GM23338 (cell line): Measurements from ENCODE around the gene IL12B. TPM values are rescaled to one million over a fixed set of nuclear protein-coding genes. Genes with fewer than 3 reads are reported as not detected.

ENCODE experiments used
- ATAC-seq: fragments of 200-7000 bp; cut with Tn5 transposase; 3 replicates; pipeline ENCODE4 v1.9.1; 2020
- DNase-seq: peaks from one replicate; pipeline ENCODE4 v3.0.0-alpha.2; 2015; ENCODE audit warnings: low spot score
- H2AFZ ChIP-seq: fragments of 200-600 bp; sonication (generic); 2 replicates; pipeline ENCODE4 v1.8.0; 2016; ENCODE audit warnings: antibody characterized with exemption, mild to moderate bottlenecking, moderate library complexity
- H3F3A ChIP-seq: fragments of 200-600 bp; sonication (generic); replicated peaks from 2 replicates; pipeline ENCODE4 v1.8.0; 2017; ENCODE audit warnings: antibody characterized with exemption, mixed run types, low read depth
- H3K27ac ChIP-seq: fragments of 200-600 bp; sonication (generic); 2 replicates; pipeline ENCODE4 v1.6.1; 2016; ENCODE audit warnings: low read depth
- H3K27me3 ChIP-seq: fragments of 200-600 bp; sonication (generic); 2 replicates; pipeline ENCODE4 v1.8.0; 2016; ENCODE audit warnings: mild to moderate bottlenecking, mixed run types, moderate library complexity; ENCODE audit not compliant: insufficient read depth
- H3K36me3 ChIP-seq: fragments of 200-600 bp; sonication (generic); 2 replicates; pipeline ENCODE4 v1.8.0; 2016; ENCODE audit warnings: mild to moderate bottlenecking; ENCODE audit not compliant: insufficient read depth
- H3K4me1 ChIP-seq: fragments of 200-600 bp; sonication (generic); 2 replicates; pipeline ENCODE4 v1.8.0; 2016; ENCODE audit warnings: mild to moderate bottlenecking, moderate library complexity; ENCODE audit not compliant: insufficient read depth
- H3K4me2 ChIP-seq: fragments of 200-600 bp; sonication (generic); 2 replicates; pipeline ENCODE4 v1.7.1; 2017; ENCODE audit warnings: mixed run types
- H3K4me3 ChIP-seq: fragments of 200-600 bp; sonication (generic); 2 replicates; pipeline ENCODE4 v1.6.1; 2016; ENCODE audit warnings: mixed run types
- H3K79me2 ChIP-seq: fragments of 200-600 bp; sonication (generic); replicated peaks from 2 replicates; pipeline ENCODE4 v1.8.0; 2017; ENCODE audit warnings: mild to moderate bottlenecking; ENCODE audit not compliant: insufficient read depth
- H3K9me2 ChIP-seq: fragments of 200-600 bp; sonication (generic); 2 replicates; pipeline ENCODE4 v1.8.0; 2017; ENCODE audit not compliant: insufficient read depth
- H4K20me1 ChIP-seq: fragments of 200-600 bp; sonication (generic); replicated peaks from 2 replicates; pipeline ENCODE4 v1.8.0; 2017; ENCODE audit warnings: mild to moderate bottlenecking; ENCODE audit not compliant: insufficient read depth
- H3K27ac Mint-ChIP-seq: 2 replicates; pipeline ENCODE4 v1.8.0; 2020; ENCODE audit warnings: inconsistent platforms, mild to moderate bottlenecking, moderate library complexity, mixed read lengths
- H3K27me3 Mint-ChIP-seq: 3 replicates; pipeline ENCODE4 v1.8.0; 2022; ENCODE audit warnings: low read depth, mild to moderate bottlenecking, moderate library complexity, mixed read lengths, inconsistent platforms; ENCODE audit not compliant: insufficient read depth, poor library complexity
- H3K36me3 Mint-ChIP-seq: 3 replicates; pipeline ENCODE4 v1.8.0; 2021; ENCODE audit warnings: low read depth, mild to moderate bottlenecking, inconsistent platforms, moderate library complexity, mixed read lengths
- H3K4me1 Mint-ChIP-seq: 3 replicates; pipeline ENCODE4 v1.8.0; 2020; ENCODE audit warnings: mild to moderate bottlenecking, inconsistent platforms, mixed read lengths
- H3K4me3 Mint-ChIP-seq: 3 replicates; pipeline ENCODE4 v1.8.0; 2021; ENCODE audit warnings: moderate library complexity, mild to moderate bottlenecking, inconsistent platforms, mixed read lengths
- H3K9me3 Mint-ChIP-seq: 3 replicates; pipeline ENCODE4 v1.8.0; 2020; ENCODE audit warnings: moderate library complexity, mild to moderate bottlenecking, inconsistent platforms, mixed read lengths
- CREB1 ChIP-seq: fragments of 250-450 bp; sonication (Bioruptor Pico); IDR thresholded peaks from 2 replicates; pipeline ENCODE4 v1.5.0; 2020; ENCODE audit warnings: low read depth, mild to moderate bottlenecking, moderate library complexity
- EZH2 ChIP-seq: fragments of 200-600 bp; sonication (generic); IDR thresholded peaks from one replicate; pipeline ENCODE4 v1.8.0; 2017; ENCODE audit warnings: antibody characterized with exemption, mild to moderate bottlenecking, low read depth; ENCODE audit not compliant: unreplicated experiment
- EZH2phosphoT487 ChIP-seq: fragments of 200-600 bp; sonication (generic); IDR thresholded peaks from one replicate; pipeline ENCODE4 v1.8.1; 2018; ENCODE audit warnings: antibody characterized with exemption; ENCODE audit not compliant: unreplicated experiment
- JUNB ChIP-seq: IDR thresholded peaks from one replicate; pipeline ENCODE4 v1.6.1; 2016; ENCODE audit warnings: antibody characterized with exemption; ENCODE audit not compliant: unreplicated experiment
- NANOG ChIP-seq: IDR thresholded peaks from 2 replicates; pipeline ENCODE4 v1.6.1; 2016; ENCODE audit warnings: antibody characterized with exemption, borderline replicate concordance
- POLR2AphosphoS5 ChIP-seq: IDR thresholded peaks from 2 replicates; pipeline ENCODE4 v1.6.1; 2016; ENCODE audit warnings: antibody characterized with exemption, low read depth
- STAT1 ChIP-seq: IDR thresholded peaks from one replicate; pipeline ENCODE4 v1.6.1; 2016; ENCODE audit warnings: antibody characterized with exemption; ENCODE audit not compliant: unreplicated experiment
- ZNF114 ChIP-seq: fragments of 250-450 bp; sonication (Bioruptor Pico); IDR thresholded peaks from 2 replicates; pipeline ENCODE4 v1.5.0; 2020; ENCODE audit warnings: mild to moderate bottlenecking, moderate library complexity
- ZNF331 ChIP-seq: fragments of 250-450 bp; sonication (Bioruptor Pico); IDR thresholded peaks from 2 replicates; pipeline ENCODE4 v1.5.0; 2020; ENCODE audit warnings: low read depth, mild to moderate bottlenecking, moderate library complexity
- ZNF462 ChIP-seq: fragments of 250-450 bp; sonication (Bioruptor Pico); IDR thresholded peaks from 2 replicates; pipeline ENCODE4 v1.5.0; 2020; ENCODE audit warnings: mild to moderate bottlenecking, moderate library complexity
- polyA plus RNA-seq: library from polyadenylated mRNA; unstranded; fragments of >200 nt; fragmentation: Nextera tagmentation; extraction: Ambion mirVana; gene quantifications from 2 replicates; pipeline ENCODE4 v1.2.1, GENCODE V29; 2016
- total RNA-seq: library from RNA; depleted of rRNA; stranded (reverse); fragments of >200 nt; shearing (Covaris generic); gene quantifications from 2 replicates; pipeline ENCODE4 v1.2.3, GENCODE V29; 2014
- TF ChIP-seq, protein P1 (sequence below): IDR thresholded peaks from 2 replicates; pipeline ENCODE4 v1.6.1; 2016; ENCODE audit warnings: antibody characterized with exemption
- TF ChIP-seq, protein P2 (sequence below): IDR thresholded peaks from one replicate; pipeline ENCODE4 v1.6.1; 2018; ENCODE audit warnings: antibody characterized with exemption; ENCODE audit not compliant: unreplicated experiment
- TF ChIP-seq, protein P3 (sequence below), 2 experiments: fragments of 200-600 bp in 1 of 2; sonication (generic) in 1 of 2; conservative IDR thresholded peaks; 2 replicates each; pipeline versions ENCODE4 v1.5.1 to v1.6.1; 2016 to 2017; ENCODE audit warnings: antibody characterized with exemption in 2 of 2, low read depth in 2 of 2, mild to moderate bottlenecking in 2 of 2, moderate library complexity in 1 of 2

Gene IL12B
- total and polyA plus RNA-seq, 2 experiments from 2014 or later = not detected

- Mint-ChIP-seq H3K27me3 (peaks cover 2% of the 10 kb centered on the region), H3K4me3 (no peak overlapping the region), H3K4me1 (no peaks in the 10 kb centered on the region), H3K36me3 (no peaks in the 10 kb centered on the region), H3K9me3 (no peaks in the 10 kb centered on the region), H3K27ac (no peak overlapping the region)
- H3K36me3 ChIP-seq = no peaks in the 10 kb centered on the region
- peaks cover 2% of the 10 kb centered on the region; the same call in 1 of the 2 replicates for H3K9me2 ChIP-seq
- ATAC-seq = no peak
- H3K27ac ChIP-seq = no peak overlapping the region
- H3K79me2 ChIP-seq = no peaks in the 10 kb centered on the region
- no peak overlapping the region for H3K4me3 ChIP-seq
- no peaks in the 10 kb centered on the region for H3K4me1 ChIP-seq
- TF ChIP-seq JUNB (no peak), EZH2phosphoT487 (no peak), ZNF114 (CRISPR knock-in tag) (no peak), POLR2AphosphoS5 (no peak), EZH2 (no peak), ZNF331 (CRISPR knock-in tag) (no peak), STAT1 (no peak), CREB1 (CRISPR knock-in tag) (no peak), NANOG (no peak), ZNF462 (CRISPR knock-in tag) (no peak)
- TF ChIP-seq, protein P1, sequence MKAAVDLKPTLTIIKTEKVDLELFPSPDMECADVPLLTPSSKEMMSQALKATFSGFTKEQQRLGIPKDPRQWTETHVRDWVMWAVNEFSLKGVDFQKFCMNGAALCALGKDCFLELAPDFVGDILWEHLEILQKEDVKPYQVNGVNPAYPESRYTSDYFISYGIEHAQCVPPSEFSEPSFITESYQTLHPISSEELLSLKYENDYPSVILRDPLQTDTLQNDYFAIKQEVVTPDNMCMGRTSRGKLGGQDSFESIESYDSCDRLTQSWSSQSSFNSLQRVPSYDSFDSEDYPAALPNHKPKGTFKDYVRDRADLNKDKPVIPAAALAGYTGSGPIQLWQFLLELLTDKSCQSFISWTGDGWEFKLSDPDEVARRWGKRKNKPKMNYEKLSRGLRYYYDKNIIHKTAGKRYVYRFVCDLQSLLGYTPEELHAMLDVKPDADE = no peak
- TF ChIP-seq, protein P2, sequence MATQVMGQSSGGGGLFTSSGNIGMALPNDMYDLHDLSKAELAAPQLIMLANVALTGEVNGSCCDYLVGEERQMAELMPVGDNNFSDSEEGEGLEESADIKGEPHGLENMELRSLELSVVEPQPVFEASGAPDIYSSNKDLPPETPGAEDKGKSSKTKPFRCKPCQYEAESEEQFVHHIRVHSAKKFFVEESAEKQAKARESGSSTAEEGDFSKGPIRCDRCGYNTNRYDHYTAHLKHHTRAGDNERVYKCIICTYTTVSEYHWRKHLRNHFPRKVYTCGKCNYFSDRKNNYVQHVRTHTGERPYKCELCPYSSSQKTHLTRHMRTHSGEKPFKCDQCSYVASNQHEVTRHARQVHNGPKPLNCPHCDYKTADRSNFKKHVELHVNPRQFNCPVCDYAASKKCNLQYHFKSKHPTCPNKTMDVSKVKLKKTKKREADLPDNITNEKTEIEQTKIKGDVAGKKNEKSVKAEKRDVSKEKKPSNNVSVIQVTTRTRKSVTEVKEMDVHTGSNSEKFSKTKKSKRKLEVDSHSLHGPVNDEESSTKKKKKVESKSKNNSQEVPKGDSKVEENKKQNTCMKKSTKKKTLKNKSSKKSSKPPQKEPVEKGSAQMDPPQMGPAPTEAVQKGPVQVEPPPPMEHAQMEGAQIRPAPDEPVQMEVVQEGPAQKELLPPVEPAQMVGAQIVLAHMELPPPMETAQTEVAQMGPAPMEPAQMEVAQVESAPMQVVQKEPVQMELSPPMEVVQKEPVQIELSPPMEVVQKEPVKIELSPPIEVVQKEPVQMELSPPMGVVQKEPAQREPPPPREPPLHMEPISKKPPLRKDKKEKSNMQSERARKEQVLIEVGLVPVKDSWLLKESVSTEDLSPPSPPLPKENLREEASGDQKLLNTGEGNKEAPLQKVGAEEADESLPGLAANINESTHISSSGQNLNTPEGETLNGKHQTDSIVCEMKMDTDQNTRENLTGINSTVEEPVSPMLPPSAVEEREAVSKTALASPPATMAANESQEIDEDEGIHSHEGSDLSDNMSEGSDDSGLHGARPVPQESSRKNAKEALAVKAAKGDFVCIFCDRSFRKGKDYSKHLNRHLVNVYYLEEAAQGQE = no peak
- TF ChIP-seq, protein P3, sequence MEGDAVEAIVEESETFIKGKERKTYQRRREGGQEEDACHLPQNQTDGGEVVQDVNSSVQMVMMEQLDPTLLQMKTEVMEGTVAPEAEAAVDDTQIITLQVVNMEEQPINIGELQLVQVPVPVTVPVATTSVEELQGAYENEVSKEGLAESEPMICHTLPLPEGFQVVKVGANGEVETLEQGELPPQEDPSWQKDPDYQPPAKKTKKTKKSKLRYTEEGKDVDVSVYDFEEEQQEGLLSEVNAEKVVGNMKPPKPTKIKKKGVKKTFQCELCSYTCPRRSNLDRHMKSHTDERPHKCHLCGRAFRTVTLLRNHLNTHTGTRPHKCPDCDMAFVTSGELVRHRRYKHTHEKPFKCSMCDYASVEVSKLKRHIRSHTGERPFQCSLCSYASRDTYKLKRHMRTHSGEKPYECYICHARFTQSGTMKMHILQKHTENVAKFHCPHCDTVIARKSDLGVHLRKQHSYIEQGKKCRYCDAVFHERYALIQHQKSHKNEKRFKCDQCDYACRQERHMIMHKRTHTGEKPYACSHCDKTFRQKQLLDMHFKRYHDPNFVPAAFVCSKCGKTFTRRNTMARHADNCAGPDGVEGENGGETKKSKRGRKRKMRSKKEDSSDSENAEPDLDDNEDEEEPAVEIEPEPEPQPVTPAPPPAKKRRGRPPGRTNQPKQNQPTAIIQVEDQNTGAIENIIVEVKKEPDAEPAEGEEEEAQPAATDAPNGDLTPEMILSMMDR (conservative IDR thresholded peaks at IDR 0.05; ENCODE audit: low read depth in 2 of 2) = no peak
- H3K27me3 ChIP-seq = no peaks in the 10 kb centered on the region
- DNase-seq = no peak
- no peaks in the 10 kb centered on the region for H3F3A ChIP-seq
- no peak overlapping the region for H2AFZ ChIP-seq
- no peak overlapping the region for H3K4me2 ChIP-seq
- no peaks in the 10 kb centered on the region for H4K20me1 ChIP-seq
Measured at GRCh38 chr5:159353661-159354252, 23.5 kb upstream of the IL12B start.
